Activated CD4-positive, alpha-beta T cell treated with anti-CD3 and anti-CD28 coated beads for 4 hours (primary cell): ENCODE data around the gene KRTAP20-2.

Experiments
- DNase-seq, 2 donors: peaks; one replicate each; pipeline ENCODE4 v3.0.0-alpha.2; 2020

Gene KRTAP20-2

DNA sequence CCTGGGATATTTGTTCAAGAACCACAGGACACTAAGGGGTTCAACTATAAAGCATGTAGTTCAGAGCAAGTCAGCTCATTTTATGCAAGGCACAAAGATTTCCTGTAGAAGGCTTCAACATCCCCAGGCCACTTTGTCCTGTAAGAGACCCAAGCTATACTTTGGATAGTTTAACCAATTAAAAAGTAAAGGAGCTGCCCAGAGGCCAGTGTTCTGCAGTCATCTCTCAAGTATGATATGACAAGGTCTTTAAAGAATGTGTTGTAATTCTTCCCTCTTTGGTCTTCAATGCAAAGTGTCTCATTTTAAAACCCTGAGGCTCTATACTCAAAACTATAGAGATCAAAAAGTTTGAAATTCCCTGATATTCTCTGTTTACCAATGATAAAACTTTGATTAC lies 41.7 kb downstream of the KRTAP20-2 start:
- DNase-seq, result no peak

DNA sequence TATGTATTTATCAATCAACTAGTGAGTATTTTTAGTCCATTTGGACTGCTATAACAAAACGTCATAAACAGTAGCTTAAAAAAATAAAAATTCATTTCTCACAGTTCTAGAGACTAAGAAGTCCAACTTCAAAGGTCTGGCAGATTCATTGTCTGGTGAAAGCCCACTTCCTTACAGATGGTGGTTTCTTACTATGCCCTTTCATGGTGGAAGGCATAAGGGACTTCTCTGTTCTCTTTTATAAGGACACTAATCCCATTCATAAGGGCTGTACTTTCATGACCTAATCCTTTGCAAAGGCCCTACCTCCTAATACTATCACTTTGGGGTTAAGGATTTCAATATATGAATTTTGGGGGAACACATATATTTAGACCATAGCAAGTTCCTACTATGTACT lies 45.6 kb downstream of the KRTAP20-2 start:
- DNase-seq, result no peak

DNA sequence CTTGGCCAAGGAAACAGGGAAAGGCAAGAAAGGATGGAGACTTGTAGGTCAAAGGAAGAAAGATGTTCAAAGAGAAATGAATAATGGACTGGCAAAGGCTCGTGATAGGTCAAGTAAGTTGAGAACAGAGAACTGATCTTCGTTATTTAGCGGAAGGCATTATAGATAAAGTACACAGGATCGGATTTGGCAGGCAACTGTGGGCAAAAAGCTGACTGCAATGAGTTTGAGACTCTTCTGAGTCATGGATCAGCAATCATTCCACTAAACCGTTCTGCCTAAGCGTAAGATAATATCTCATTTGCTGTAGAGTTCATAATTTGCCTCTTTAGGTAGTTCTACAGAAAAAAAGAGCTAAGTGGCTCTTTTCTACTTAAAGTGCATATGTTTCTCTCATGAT lies 49.5 kb downstream of the KRTAP20-2 start:
- DNase-seq, result no peak
